ENCODE measurements around the gene EPHA3. TPM values are rescaled to one million over a fixed set of nuclear protein-coding genes. Genes with fewer than 3 reads are reported as not detected.

EPHA3 gene
- total RNA-seq, 1 experiment from 2014 or later, result 0.74 TPM

- Mint-ChIP-seq H3K36me3 (peaks cover 3% of the 10 kb centered on the region), H3K4me1 (no peaks in the 10 kb centered on the region), H3K9me3 (peaks cover 9% of the 10 kb centered on the region), H3K27me3 (ENCODE audit: low read depth) (no peaks in the 10 kb centered on the region), H3K4me3 (no peak overlapping the region), H3K27ac (no peak overlapping the region)
- TF ChIP-seq IRF2 (CRISPR knock-in tag; IDR thresholded peaks at IDR 0.05; ENCODE audit: borderline replicate concordance, low read depth), result no peak
- no peak for TF ChIP-seq HMGA2 (CRISPR knock-in tag; IDR thresholded peaks at IDR 0.05)
- TF ChIP-seq USF2 (CRISPR knock-in tag; IDR thresholded peaks at IDR 0.05), result no peak
- TF ChIP-seq CREB1 (CRISPR knock-in tag; IDR thresholded peaks at IDR 0.05), result no peak
- no peak for TF ChIP-seq ZNF425 (CRISPR knock-in tag; conservative IDR thresholded peaks at IDR 0.05)
- no peak for TF ChIP-seq MLX (CRISPR knock-in tag; IDR thresholded peaks at IDR 0.05)
- no peak for TF ChIP-seq ZMAT4 (CRISPR knock-in tag; IDR thresholded peaks at IDR 0.05)
- TF ChIP-seq ZNF263 (CRISPR knock-in tag; IDR thresholded peaks at IDR 0.05; ENCODE audit: low read depth), result no peak
- TF ChIP-seq ZNF121 (CRISPR knock-in tag; IDR thresholded peaks at IDR 0.05), result no peak
- no peak for TF ChIP-seq TP53 (CRISPR knock-in tag; IDR thresholded peaks at IDR 0.05)
- no peak for TF ChIP-seq ZNF671 (CRISPR knock-in tag; IDR thresholded peaks at IDR 0.05)
- TF ChIP-seq EMX1 (CRISPR knock-in tag; IDR thresholded peaks at IDR 0.05), result no peak
- no peak for TF ChIP-seq ELF4 (CRISPR knock-in tag; IDR thresholded peaks at IDR 0.05; ENCODE audit: low read depth)
- no peak for TF ChIP-seq CDX4 (CRISPR knock-in tag; IDR thresholded peaks at IDR 0.05; ENCODE audit: borderline replicate concordance)
- no peak for TF ChIP-seq TEAD1 (CRISPR knock-in tag; IDR thresholded peaks at IDR 0.05)
- no peak for TF ChIP-seq NFE2L1 (CRISPR knock-in tag; IDR thresholded peaks at IDR 0.05)
- ATAC-seq (no peak), DNase-seq (ENCODE audit: low spot score) (no peak)
- POLR2A ChIA-PET, result no interaction called here
- CTCF ChIA-PET, result no interaction called here
Measured at GRCh38 chr3:89067736-89068135, 39.7 kb upstream of the EPHA3 start.

- POLR2A ChIA-PET, result no interaction called here
- Mint-ChIP-seq H3K9me3 (peaks cover 27% of the 10 kb centered on the region), H3K27me3 (ENCODE audit: low read depth) (no peaks in the 10 kb centered on the region; the same call in 1 of the 2 replicates), H3K4me3 (no peak overlapping the region), H3K36me3 (peaks cover 13% of the 10 kb centered on the region), H3K27ac (no peak overlapping the region), H3K4me1 (no peaks in the 10 kb centered on the region)
- TF ChIP-seq TEAD1 (CRISPR knock-in tag; IDR thresholded peaks at IDR 0.05) (no peak), RORB (CRISPR knock-in tag; IDR thresholded peaks at IDR 0.05) (no peak), ETV6 (CRISPR knock-in tag; IDR thresholded peaks at IDR 0.05) (no peak), CREM (CRISPR knock-in tag; IDR thresholded peaks at IDR 0.05) (no peak), IRF1 (CRISPR knock-in tag; IDR thresholded peaks at IDR 0.05) (no peak), ZNF423 (CRISPR knock-in tag; IDR thresholded peaks at IDR 0.05) (no peak)
- ATAC-seq (no peak), DNase-seq (ENCODE audit: low spot score) (no peak)
- CTCF ChIA-PET, result no interaction called here
Measured at GRCh38 chr3:89072642-89073041, 34.8 kb upstream of the EPHA3 start.

Data from WTC11 (cell line).